ENCODE data around the gene NOM1.
A peak's percentile ranks its signal among the peaks of the same experiment; 100 is the strongest.
"Not testable (repeated sequence)": the region's sequence is repeated elsewhere in the genome, so short reads cannot be mapped to it uniquely, and the experiment has no call there.

The NOM1 gene

GRCh38 chr7:156949541-156950380 is at the start of gene NOM1:
TSS of gene NOM1 (plus strand) at chr7:156949712. CDS start at chr7:156949738, 26 bp downstream.
- Histone ChIP-seq H3K4me1 (ENCODE audit: control insufficient read depth in 2 of 2, insufficient read depth in 2 of 2, low read length in 2 of 2) (peaks cover 18 to 19% of the 10 kb centered on the region in 2 donors), H3K9ac (ENCODE audit: low read depth in 1 of 2, low read length in 2 of 2) (peak within 1 kb of the TSS; percentile 60 to 72), H3K27me3 (ENCODE audit: control insufficient read depth in 2 of 2, insufficient read depth in 2 of 2, low read length in 2 of 2) (peaks cover 0 to under 1% of the 10 kb centered on the region in 2 donors), H3K27ac (ENCODE audit: low read depth in 2 of 2, low read length in 2 of 2) (peak within 1 kb of the TSS in 1 of 2 donors; percentile 23), H3K36me3 (ENCODE audit: control insufficient read depth in 2 of 2, insufficient read depth in 2 of 2, low read length in 2 of 2) (peaks cover 20 to 23% of the 10 kb centered on the region in 2 donors), H3K9me3 (ENCODE audit: control insufficient read depth in 2 of 2, low read length in 2 of 2) (no peaks in the 10 kb centered on the region), H3K4me3 (ENCODE audit: low read length in 2 of 2) (peak within 1 kb of the TSS; percentile 79 to 82)

- not testable (repeated sequence) for H3K4me1 ChIP-seq (ENCODE audit: control insufficient read depth in 2 of 2, insufficient read depth in 2 of 2, low read length in 2 of 2); H3K36me3 ChIP-seq (ENCODE audit: control insufficient read depth in 2 of 2, insufficient read depth in 2 of 2, low read length in 2 of 2); H3K4me3 ChIP-seq (ENCODE audit: low read length in 2 of 2); H3K27me3 ChIP-seq (ENCODE audit: control insufficient read depth in 2 of 2, insufficient read depth in 2 of 2, low read length in 2 of 2); H3K27ac ChIP-seq (ENCODE audit: low read depth in 2 of 2, low read length in 2 of 2); H3K9me3 ChIP-seq (ENCODE audit: control insufficient read depth in 2 of 2, low read length in 2 of 2); H3K9ac ChIP-seq (ENCODE audit: low read depth in 1 of 2, low read length in 2 of 2)
Measured at GRCh38 chr7:156900093-156900492, 49.4 kb upstream of the NOM1 start.

- Histone ChIP-seq H3K4me3 (ENCODE audit: low read length in 2 of 2) (no peak overlapping the region), H3K36me3 (ENCODE audit: control insufficient read depth in 2 of 2, insufficient read depth in 2 of 2, low read length in 2 of 2) (no peaks in the 10 kb centered on the region), H3K9ac (ENCODE audit: low read depth in 1 of 2, low read length in 2 of 2) (no peak overlapping the region), H3K4me1 (ENCODE audit: control insufficient read depth in 2 of 2, insufficient read depth in 2 of 2, low read length in 2 of 2) (no peaks in the 10 kb centered on the region), H3K27me3 (ENCODE audit: control insufficient read depth in 2 of 2, insufficient read depth in 2 of 2, low read length in 2 of 2) (no peaks in the 10 kb centered on the region), H3K9me3 (ENCODE audit: control insufficient read depth in 2 of 2, low read length in 2 of 2) (no peaks in the 10 kb centered on the region), H3K27ac (ENCODE audit: low read depth in 2 of 2, low read length in 2 of 2) (no peak overlapping the region)
Measured at GRCh38 chr7:156903232-156903909, 46.1 kb upstream of the NOM1 start.

- no peak overlapping the region for H3K9ac ChIP-seq (ENCODE audit: low read depth in 1 of 2, low read length in 2 of 2)
- no peak overlapping the region for H3K4me3 ChIP-seq (ENCODE audit: low read length in 2 of 2)
- peaks cover 0 to 3% of the 10 kb centered on the region in 2 donors for H3K4me1 ChIP-seq (ENCODE audit: control insufficient read depth in 2 of 2, insufficient read depth in 2 of 2, low read length in 2 of 2)
- no peak overlapping the region for H3K27ac ChIP-seq (ENCODE audit: low read depth in 2 of 2, low read length in 2 of 2)
- no peaks in the 10 kb centered on the region for H3K9me3 ChIP-seq (ENCODE audit: control insufficient read depth in 2 of 2, low read length in 2 of 2)
- H3K27me3 ChIP-seq (ENCODE audit: control insufficient read depth in 2 of 2, insufficient read depth in 2 of 2, low read length in 2 of 2) = no peaks in the 10 kb centered on the region
- no peaks in the 10 kb centered on the region for H3K36me3 ChIP-seq (ENCODE audit: control insufficient read depth in 2 of 2, insufficient read depth in 2 of 2, low read length in 2 of 2)
Measured at GRCh38 chr7:156906200-156906649, 43.3 kb upstream of the NOM1 start.

DNA sequence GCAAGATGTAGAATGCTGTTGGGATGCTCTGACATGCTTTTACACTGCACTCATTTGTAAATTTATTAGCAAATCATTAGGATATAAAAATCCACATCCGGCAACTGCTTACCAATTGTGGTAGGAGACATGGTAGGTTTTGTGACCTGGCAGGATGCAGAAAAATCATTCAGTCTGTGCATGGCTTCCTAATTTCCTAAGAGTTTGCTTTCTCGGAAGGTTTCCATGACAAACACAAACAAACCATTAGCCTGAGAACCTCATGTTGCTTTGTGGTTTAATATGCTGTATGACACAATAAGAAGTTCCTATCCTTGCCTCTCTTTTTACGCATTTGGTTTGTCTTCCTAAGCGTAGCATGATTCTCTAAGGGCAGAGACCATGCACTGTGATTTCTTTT is 41.9 kb upstream of the NOM1 start:
- H3K36me3 ChIP-seq (ENCODE audit: control insufficient read depth in 2 of 2, insufficient read depth in 2 of 2, low read length in 2 of 2) = no peaks in the 10 kb centered on the region
- no peaks in the 10 kb centered on the region for H3K9me3 ChIP-seq (ENCODE audit: control insufficient read depth in 2 of 2, low read length in 2 of 2)
- no peaks in the 10 kb centered on the region for H3K27me3 ChIP-seq (ENCODE audit: control insufficient read depth in 2 of 2, insufficient read depth in 2 of 2, low read length in 2 of 2)
- no peak overlapping the region for H3K4me3 ChIP-seq (ENCODE audit: low read length in 2 of 2)
- no peak overlapping the region for H3K27ac ChIP-seq (ENCODE audit: low read depth in 2 of 2, low read length in 2 of 2)
- H3K9ac ChIP-seq (ENCODE audit: low read depth in 1 of 2, low read length in 2 of 2) = no peak overlapping the region
- H3K4me1 ChIP-seq (ENCODE audit: control insufficient read depth in 2 of 2, insufficient read depth in 2 of 2, low read length in 2 of 2) = peaks cover 0 to 3% of the 10 kb centered on the region in 2 donors

DNA sequence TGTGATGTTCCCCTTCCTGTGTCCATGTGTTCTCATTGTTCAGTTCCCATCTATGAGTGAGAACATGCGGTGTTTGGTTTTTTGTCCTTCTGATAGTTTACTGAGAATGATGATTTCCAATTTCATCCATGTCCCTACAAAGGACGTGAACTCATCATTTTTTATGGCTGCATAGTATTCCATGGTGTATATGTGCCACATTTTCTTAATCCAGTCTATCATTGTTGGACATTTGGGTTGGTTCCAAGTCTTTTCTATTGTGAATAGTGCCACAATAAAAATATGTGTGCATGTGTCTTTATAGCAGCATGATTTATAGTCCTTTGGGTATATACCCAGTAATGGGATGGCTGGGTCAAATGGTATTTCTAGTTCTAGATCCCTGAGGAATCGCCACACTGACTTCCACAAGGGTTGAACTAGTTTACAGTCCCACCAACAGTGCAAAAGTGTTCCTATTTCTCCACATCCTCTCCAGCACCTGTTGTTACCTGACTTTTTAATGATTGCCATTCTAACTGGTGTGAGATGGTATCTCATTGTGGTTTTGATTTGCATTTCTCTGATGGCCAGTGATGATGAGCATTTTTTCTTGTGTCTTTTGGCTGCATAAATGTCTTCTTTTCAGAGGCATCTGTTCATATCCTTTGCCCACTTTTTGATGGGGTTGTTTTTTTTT is 39.8 kb upstream of the NOM1 start:
- not testable (repeated sequence) for H3K4me1 ChIP-seq (ENCODE audit: control insufficient read depth in 2 of 2, insufficient read depth in 2 of 2, low read length in 2 of 2)

GRCh38 chr7:156918635-156919034 is 30.9 kb upstream of the NOM1 start:
- H3K9ac ChIP-seq (ENCODE audit: low read depth in 1 of 2, low read length in 2 of 2) = no peak overlapping the region
- no peaks in the 10 kb centered on the region for H3K9me3 ChIP-seq (ENCODE audit: control insufficient read depth in 2 of 2, low read length in 2 of 2)
- no peak overlapping the region for H3K27ac ChIP-seq (ENCODE audit: low read depth in 2 of 2, low read length in 2 of 2)
- H3K4me1 ChIP-seq (ENCODE audit: control insufficient read depth in 2 of 2, insufficient read depth in 2 of 2, low read length in 2 of 2) = no peaks in the 10 kb centered on the region
- H3K4me3 ChIP-seq (ENCODE audit: low read length in 2 of 2) = no peak overlapping the region
- H3K36me3 ChIP-seq (ENCODE audit: control insufficient read depth in 2 of 2, insufficient read depth in 2 of 2, low read length in 2 of 2) = no peaks in the 10 kb centered on the region
- H3K27me3 ChIP-seq (ENCODE audit: control insufficient read depth in 2 of 2, insufficient read depth in 2 of 2, low read length in 2 of 2) = no peaks in the 10 kb centered on the region

More for the DNA sequence above, 39.8 kb upstream of the NOM1 start:
- H3K4me3 ChIP-seq (ENCODE audit: low read length in 2 of 2); H3K9ac ChIP-seq (ENCODE audit: low read depth in 1 of 2, low read length in 2 of 2); H3K27me3 ChIP-seq (ENCODE audit: control insufficient read depth in 2 of 2, insufficient read depth in 2 of 2, low read length in 2 of 2); H3K36me3 ChIP-seq (ENCODE audit: control insufficient read depth in 2 of 2, insufficient read depth in 2 of 2, low read length in 2 of 2); H3K27ac ChIP-seq (ENCODE audit: low read depth in 2 of 2, low read length in 2 of 2); H3K9me3 ChIP-seq (ENCODE audit: control insufficient read depth in 2 of 2, low read length in 2 of 2): not testable (repeated sequence)

DNA sequence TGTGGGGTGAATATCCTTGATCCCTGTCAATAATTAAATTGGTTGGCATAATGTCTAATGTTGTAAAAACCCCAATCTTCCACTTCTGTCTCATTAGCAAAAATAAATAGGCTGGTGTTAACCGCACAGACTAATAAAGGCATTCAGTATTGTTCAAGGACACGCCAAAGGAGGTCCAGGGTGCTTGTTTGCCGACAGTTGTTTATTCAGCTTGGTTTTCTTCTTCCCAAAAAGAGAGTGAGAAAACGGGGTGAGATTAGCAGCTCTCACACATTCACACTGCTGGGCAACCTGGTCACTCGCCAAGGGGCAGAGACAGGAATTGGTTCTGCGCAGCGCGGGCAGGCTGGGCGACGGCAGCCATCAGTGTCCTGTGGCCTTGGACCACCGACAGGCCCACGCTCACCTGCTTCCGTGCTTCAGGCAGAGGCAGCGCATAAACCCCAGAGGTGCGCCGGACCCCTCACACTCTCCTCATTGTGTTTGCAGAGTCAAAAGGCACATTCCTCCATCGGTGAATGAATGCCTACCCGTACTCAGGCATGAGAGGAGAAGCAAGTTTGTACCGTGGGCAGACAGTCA is 30.3 kb upstream of the NOM1 start:
- no peak overlapping the region for H3K9ac ChIP-seq (ENCODE audit: low read depth in 1 of 2, low read length in 2 of 2)
- H3K4me1 ChIP-seq (ENCODE audit: control insufficient read depth in 2 of 2, insufficient read depth in 2 of 2, low read length in 2 of 2) = no peaks in the 10 kb centered on the region
- no peaks in the 10 kb centered on the region for H3K27me3 ChIP-seq (ENCODE audit: control insufficient read depth in 2 of 2, insufficient read depth in 2 of 2, low read length in 2 of 2)
- no peak overlapping the region for H3K27ac ChIP-seq (ENCODE audit: low read depth in 2 of 2, low read length in 2 of 2)
- H3K4me3 ChIP-seq (ENCODE audit: low read length in 2 of 2) = no peak overlapping the region
- no peaks in the 10 kb centered on the region for H3K9me3 ChIP-seq (ENCODE audit: control insufficient read depth in 2 of 2, low read length in 2 of 2)
- no peaks in the 10 kb centered on the region for H3K36me3 ChIP-seq (ENCODE audit: control insufficient read depth in 2 of 2, insufficient read depth in 2 of 2, low read length in 2 of 2)

DNA sequence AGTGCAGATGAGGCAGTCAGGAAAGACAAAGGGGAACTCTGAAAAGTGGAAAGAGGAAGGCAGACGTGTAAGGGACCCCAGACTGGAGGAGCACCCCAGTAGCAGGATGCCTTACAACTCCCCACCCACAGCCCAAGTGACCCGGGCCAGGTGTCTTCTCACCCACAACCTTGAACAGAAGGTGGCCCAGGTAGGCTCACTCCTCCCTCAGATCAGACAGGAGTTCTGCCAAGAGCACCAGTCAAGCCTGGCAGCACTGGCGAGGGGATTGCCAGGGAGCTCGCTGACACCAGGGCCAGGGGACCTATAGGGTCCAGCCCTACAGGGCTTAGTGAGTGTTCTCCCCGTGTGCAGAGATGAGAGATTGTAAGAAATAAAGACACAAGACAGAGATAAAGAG is 29.4 kb upstream of the NOM1 start:
- H3K9me3 ChIP-seq (ENCODE audit: control insufficient read depth in 2 of 2, low read length in 2 of 2) = no peaks in the 10 kb centered on the region

More for the DNA sequence above, 29.4 kb upstream of the NOM1 start:
- Histone ChIP-seq H3K27me3 (ENCODE audit: control insufficient read depth in 2 of 2, insufficient read depth in 2 of 2, low read length in 2 of 2) (no peaks in the 10 kb centered on the region), H3K9ac (ENCODE audit: low read depth in 1 of 2, low read length in 2 of 2) (no peak overlapping the region), H3K4me1 (ENCODE audit: control insufficient read depth in 2 of 2, insufficient read depth in 2 of 2, low read length in 2 of 2) (no peaks in the 10 kb centered on the region), H3K36me3 (ENCODE audit: control insufficient read depth in 2 of 2, insufficient read depth in 2 of 2, low read length in 2 of 2) (no peaks in the 10 kb centered on the region), H3K27ac (ENCODE audit: low read depth in 2 of 2, low read length in 2 of 2) (no peak overlapping the region), H3K4me3 (ENCODE audit: low read length in 2 of 2) (no peak overlapping the region)

All from mucosa of rectum (tissue), 2 donors.